OCI-LY7 (cell line): Measurements from ENCODE around the gene PSMA6. TPM values are rescaled to one million over a fixed set of nuclear protein-coding genes. Genes with fewer than 3 reads are reported as not detected.

Experiments used
- BruUV-seq: library from RNA; stranded (reverse); fragments of 400-500 nt; replicated peaks from 2 replicates; lab custom pipeline; 2021; lab: Mats Ljungman, UMichigan
- CTCF ChIA-PET: fragments of 300-600 bp; sonication (Branson Sonifier 250); formaldehyde crosslinking; loops from one replicate; lab custom pipeline; 2022; ENCODE audit warnings: antibody characterized with exemption; ENCODE audit not compliant: unreplicated experiment; lab: Charles Lee
- POLR2A ChIA-PET: fragments of 300-600 bp; sonication (Branson Sonifier 250); formaldehyde crosslinking; loops from one replicate; lab custom pipeline; 2022; ENCODE audit warnings: antibody characterized with exemption; lab: Charles Lee
- DNase-seq: peaks from one replicate; pipeline ENCODE4 v3.0.0-alpha.2; 2015; ENCODE audit warnings: low spot score
- H2AFZ ChIP-seq: fragments of 200-600 bp; sonication (generic), shearing (Covaris generic); 2 replicates; pipeline ENCODE4 v1.6.1; 2014; ENCODE audit warnings: mild to moderate bottlenecking, antibody characterized with exemption, low read length, moderate library complexity
- H3K27ac ChIP-seq: fragments of 200-600 bp; sonication (generic); 2 replicates; pipeline ENCODE4 v1.5.1; 2014; ENCODE audit warnings: mixed run types, low read depth, mild to moderate bottlenecking, moderate library complexity, low read length, inconsistent platforms; ENCODE audit not compliant: poor library complexity, severe bottlenecking
- H3K36me3 ChIP-seq: fragments of 200-600 bp; sonication (generic); 2 replicates; pipeline ENCODE4 v1.6.1; 2014; ENCODE audit warnings: mild to moderate bottlenecking, antibody characterized with exemption, low read length, moderate library complexity, mixed read lengths; ENCODE audit not compliant: insufficient read depth
- H3K4me1 ChIP-seq: fragments of 200-600 bp; sonication (generic); 2 replicates; pipeline ENCODE4 v1.5.1; 2014; ENCODE audit warnings: mild to moderate bottlenecking, low read length; ENCODE audit not compliant: insufficient read depth, poor library complexity, severe bottlenecking
- H3K4me2 ChIP-seq: fragments of 200-600 bp; sonication (generic); 2 replicates; pipeline ENCODE4 v1.6.1; 2014; ENCODE audit warnings: mild to moderate bottlenecking, low read length
- H3K4me3 ChIP-seq: fragments of 200-600 bp; sonication (generic); 2 replicates; pipeline ENCODE4 v1.5.1; 2014; ENCODE audit warnings: mild to moderate bottlenecking, low read depth, low read length; ENCODE audit not compliant: poor library complexity, severe bottlenecking
- H3K79me2 ChIP-seq: fragments of 200-600 bp; sonication (generic); 2 replicates; pipeline ENCODE4 v1.6.1; 2016; ENCODE audit warnings: low read depth, mild to moderate bottlenecking, low read length, moderate library complexity, mixed read lengths; ENCODE audit not compliant: insufficient read depth
- H3K9me2 ChIP-seq: fragments of 200-600 bp; sonication (generic); 2 replicates; pipeline ENCODE4 v1.6.1; 2016; ENCODE audit warnings: mild to moderate bottlenecking, low read length, mixed read lengths; ENCODE audit not compliant: insufficient read depth
- H3K9me3 ChIP-seq: fragments of 200-600 bp; sonication (generic); 2 replicates; pipeline ENCODE4 v1.6.1; 2014; ENCODE audit warnings: mild to moderate bottlenecking, mixed run types, low read length, mixed read lengths
- H4K20me1 ChIP-seq: fragments of 200-600 bp; sonication (generic); 2 replicates; pipeline ENCODE4 v1.6.1; 2014; ENCODE audit warnings: mild to moderate bottlenecking, antibody characterized with exemption, low read length, moderate library complexity, mixed read lengths; ENCODE audit not compliant: insufficient read depth
- EZH2phosphoT487 ChIP-seq: fragments of 200-600 bp; sonication (generic); IDR thresholded peaks from 2 replicates; pipeline ENCODE4 v1.6.1; 2018; ENCODE audit warnings: low read depth, borderline replicate concordance, mild to moderate bottlenecking, mixed run types, antibody characterized with exemption, low read length, moderate library complexity, mixed read lengths
- intact Hi-C: fragments of 100-400 bp; cut with micrococcal nuclease; formaldehyde crosslinking; loops from one replicate; pipeline ENCODE4 v1.10.0; 2022; ENCODE audit not compliant: unreplicated experiment
- total RNA-seq, 2 experiments: library from RNA; depleted of rRNA in 1 of 2; stranded (reverse); fragments of >200 nt in 1 of 2; shearing (Covaris generic) in 1 of 2; gene quantifications; 2 replicates each; pipeline ENCODE4 v1.2.3, GENCODE V29; 2014 to 2022
- TF ChIP-seq, protein P1 (sequence below): fragments of 200-600 bp; sonication (generic); conservative IDR thresholded peaks from 2 replicates; pipeline ENCODE4 v1.5.1; 2014; ENCODE audit warnings: mild to moderate bottlenecking, antibody characterized with exemption, low read length, moderate library complexity, mixed read lengths

The PSMA6 gene
- total RNA-seq, 2 experiments from 2014 or later: 216 to 267 TPM

DNA sequence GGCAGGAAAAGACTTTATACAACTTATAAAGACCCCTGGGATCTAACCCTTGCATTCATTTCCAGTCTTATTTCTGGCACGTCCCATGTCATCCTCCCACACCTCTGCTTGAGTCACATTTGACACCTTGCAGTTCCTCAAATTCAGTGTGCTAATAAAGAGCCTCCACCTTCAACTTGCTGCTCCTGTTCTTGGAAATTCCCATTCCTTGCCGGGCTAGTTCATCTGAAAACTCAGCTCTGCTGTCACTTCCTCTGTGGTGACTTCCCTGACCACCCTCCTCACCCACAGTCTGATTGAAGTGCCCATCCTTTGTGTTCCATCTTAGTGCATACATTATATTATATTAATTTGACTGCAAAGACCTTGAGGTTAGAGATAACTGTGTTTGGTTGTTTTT, 37.4 kb upstream of the PSMA6 start:
- H2AFZ ChIP-seq: no peak overlapping the region
- TF ChIP-seq, protein P1, sequence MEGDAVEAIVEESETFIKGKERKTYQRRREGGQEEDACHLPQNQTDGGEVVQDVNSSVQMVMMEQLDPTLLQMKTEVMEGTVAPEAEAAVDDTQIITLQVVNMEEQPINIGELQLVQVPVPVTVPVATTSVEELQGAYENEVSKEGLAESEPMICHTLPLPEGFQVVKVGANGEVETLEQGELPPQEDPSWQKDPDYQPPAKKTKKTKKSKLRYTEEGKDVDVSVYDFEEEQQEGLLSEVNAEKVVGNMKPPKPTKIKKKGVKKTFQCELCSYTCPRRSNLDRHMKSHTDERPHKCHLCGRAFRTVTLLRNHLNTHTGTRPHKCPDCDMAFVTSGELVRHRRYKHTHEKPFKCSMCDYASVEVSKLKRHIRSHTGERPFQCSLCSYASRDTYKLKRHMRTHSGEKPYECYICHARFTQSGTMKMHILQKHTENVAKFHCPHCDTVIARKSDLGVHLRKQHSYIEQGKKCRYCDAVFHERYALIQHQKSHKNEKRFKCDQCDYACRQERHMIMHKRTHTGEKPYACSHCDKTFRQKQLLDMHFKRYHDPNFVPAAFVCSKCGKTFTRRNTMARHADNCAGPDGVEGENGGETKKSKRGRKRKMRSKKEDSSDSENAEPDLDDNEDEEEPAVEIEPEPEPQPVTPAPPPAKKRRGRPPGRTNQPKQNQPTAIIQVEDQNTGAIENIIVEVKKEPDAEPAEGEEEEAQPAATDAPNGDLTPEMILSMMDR: no peak
- TF ChIP-seq EZH2phosphoT487: no peak
- no peaks in the 10 kb centered on the region for H4K20me1 ChIP-seq
- H3K79me2 ChIP-seq: no peaks in the 10 kb centered on the region
- H3K36me3 ChIP-seq: 0 out of 2 replicates have a peak, but pooled peaks cover 4% of the 10 kb centered on the region
- no peak overlapping the region for H3K4me3 ChIP-seq
- ChIA-PET CTCF (no interaction called here), POLR2A (no interaction called here)
- no peak for DNase-seq
- intact Hi-C loops: no loop called here
- H3K4me1 ChIP-seq: no peaks in the 10 kb centered on the region
- no peak overlapping the region for H3K27ac ChIP-seq
- H3K9me2 ChIP-seq: no peaks in the 10 kb centered on the region
- H3K9me3 ChIP-seq: no peaks in the 10 kb centered on the region
- BruUV-seq: no TSS peak
- no peak overlapping the region for H3K4me2 ChIP-seq

DNA sequence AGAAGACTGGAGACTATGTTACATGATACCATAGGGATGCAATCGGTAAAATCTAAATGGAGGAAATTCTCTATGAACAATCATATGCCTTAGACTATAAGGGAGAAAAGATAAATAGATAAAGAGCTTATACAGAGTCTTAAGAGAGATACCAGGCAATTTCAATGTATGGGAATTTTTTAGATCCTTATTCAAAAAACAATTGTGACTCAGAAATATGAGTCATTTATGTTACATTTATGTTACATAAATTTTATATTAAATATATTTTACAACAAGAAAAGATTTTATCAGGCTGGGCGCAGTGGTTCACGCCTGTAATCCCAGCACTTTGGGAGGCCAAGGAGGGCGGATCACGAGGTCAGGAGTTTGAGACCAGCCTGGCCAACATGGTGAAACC, 36.5 kb upstream of the PSMA6 start:
- CTCF ChIA-PET: no interaction called here

DNA sequence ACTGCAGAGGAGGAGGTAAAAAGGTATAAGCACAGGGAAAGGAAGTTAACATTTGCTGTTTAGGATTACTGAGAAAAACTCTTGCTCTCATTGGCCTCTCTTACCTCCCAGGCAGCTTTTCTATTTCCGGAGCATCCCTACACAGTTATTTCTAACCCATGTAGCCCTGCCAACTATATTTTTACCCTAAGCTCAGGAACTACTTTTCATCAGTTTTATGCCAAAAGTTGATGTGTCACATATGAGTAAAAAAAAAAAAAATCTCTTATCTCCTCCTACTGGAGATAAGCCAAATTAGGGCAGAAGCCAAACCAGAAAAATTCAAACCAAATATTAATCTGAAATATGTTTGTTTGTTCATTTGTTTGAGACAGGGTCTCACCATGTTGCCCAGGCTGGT, 34.4 kb upstream of the PSMA6 start:
- H3K4me3 ChIP-seq: no peak overlapping the region
- CTCF ChIA-PET: interaction anchor here (0.6 kb wide), 1 partner anchor 1372 kb away, joined by 3 read pairs; no protein-coding TSS in a partner anchor
- peaks cover 19% of the 10 kb centered on the region for H3K36me3 ChIP-seq
- no peaks in the 10 kb centered on the region for H3K9me3 ChIP-seq
- H3K4me2 ChIP-seq: no peak overlapping the region
- intact Hi-C loops: no loop called here
- no peak overlapping the region for H3K27ac ChIP-seq
- POLR2A ChIA-PET: interaction anchor here (0.7 to 1.3 kb wide), 5 partner anchors 13 to 304 kb away, joined by 3 to 7 read pairs (median 3); no protein-coding TSS in a partner anchor
- H2AFZ ChIP-seq: no peak overlapping the region
- no peaks in the 10 kb centered on the region for H3K79me2 ChIP-seq
- BruUV-seq: no TSS peak
- DNase-seq: no peak
- no peaks in the 10 kb centered on the region for H3K9me2 ChIP-seq
- H3K4me1 ChIP-seq: no peaks in the 10 kb centered on the region
- H4K20me1 ChIP-seq: no peaks in the 10 kb centered on the region
- TF ChIP-seq EZH2phosphoT487: no peak
- TF ChIP-seq, protein P1: no peak

More for the DNA sequence above, 36.5 kb upstream of the PSMA6 start:
- H3K4me3 ChIP-seq: no peak overlapping the region
- H3K36me3 ChIP-seq: peaks cover 13% of the 10 kb centered on the region
- H3K4me1 ChIP-seq: no peaks in the 10 kb centered on the region
- no peak overlapping the region for H3K4me2 ChIP-seq
- POLR2A ChIA-PET: no interaction called here
- H3K79me2 ChIP-seq: no peaks in the 10 kb centered on the region
- no peak for DNase-seq
- no peak overlapping the region for H3K27ac ChIP-seq
- H2AFZ ChIP-seq: no peak overlapping the region
- H4K20me1 ChIP-seq: no peaks in the 10 kb centered on the region
- no peaks in the 10 kb centered on the region for H3K9me2 ChIP-seq
- no TSS peak for BruUV-seq
- TF ChIP-seq EZH2phosphoT487: no peak
- TF ChIP-seq, protein P1: no peak
- intact Hi-C loops: no loop called here
- H3K9me3 ChIP-seq: no peaks in the 10 kb centered on the region
